ENCODE results near the gene PCK1.
"Not testable (repeated sequence)": the region's sequence is repeated elsewhere in the genome, so short reads cannot be mapped to it uniquely, and the experiment has no call there.

PCK1 gene

DNA sequence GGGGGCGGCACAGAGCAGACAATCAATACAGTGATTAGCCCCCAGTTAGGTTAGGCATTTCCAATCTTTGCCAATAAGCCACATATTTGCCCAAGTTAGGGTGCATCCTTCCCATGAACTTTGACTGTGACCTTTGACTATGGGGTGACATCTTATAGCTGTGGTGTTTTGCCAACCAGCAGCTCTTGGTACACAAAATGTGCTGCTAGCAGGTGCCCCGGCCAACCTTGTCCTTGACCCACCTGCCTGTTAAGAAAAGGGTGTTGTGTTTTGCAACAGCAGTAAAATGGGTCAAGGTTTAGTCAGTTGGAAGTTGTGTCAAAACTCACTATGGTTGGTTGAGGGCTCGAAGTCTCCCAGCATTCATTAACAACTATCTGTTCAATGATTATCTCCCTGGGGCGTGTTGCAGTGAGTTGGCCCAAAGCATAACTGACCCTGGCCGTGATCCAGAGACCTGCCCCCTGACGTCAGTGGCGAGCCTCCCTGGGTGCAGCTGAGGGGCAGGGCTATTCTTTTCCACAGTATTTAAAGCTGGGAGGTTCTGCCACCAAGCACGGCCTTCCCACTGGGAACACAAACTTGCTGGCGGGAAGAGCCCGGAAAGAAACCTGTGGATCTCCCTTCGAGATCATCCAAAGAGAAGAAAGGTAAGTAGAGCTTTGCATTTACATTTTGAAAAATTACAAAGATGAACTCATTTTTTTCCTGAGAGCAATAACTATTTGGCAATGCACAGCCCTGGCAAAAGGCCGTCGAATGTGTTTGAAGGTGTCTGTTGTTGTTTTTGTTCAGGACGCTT lies at the start of gene PCK1:
Gene PCK1 (plus strand): TSS at position 557 of the 802 bp plus-strand sequence. CDS start 302 bp downstream, outside the sequence.
- Histone ChIP-seq H3K36me3 (ENCODE audit: control insufficient read depth in 2 of 2, insufficient read depth in 2 of 2, low read length in 2 of 2) (peaks cover 36 to 38% of the 10 kb centered on the region in 2 donors), H3K9ac (ENCODE audit: low read depth in 1 of 2, low read length in 2 of 2) (peak within 1 kb of the TSS; percentile 54 to 85), H3K27me3 (ENCODE audit: control insufficient read depth in 2 of 2, insufficient read depth in 2 of 2, low read length in 2 of 2) (peaks cover 0 to 4% of the 10 kb centered on the region in 2 donors), H3K4me1 (ENCODE audit: control insufficient read depth in 2 of 2, insufficient read depth in 2 of 2, low read length in 2 of 2) (peaks cover 28 to 64% of the 10 kb centered on the region in 2 donors), H3K9me3 (ENCODE audit: control insufficient read depth in 2 of 2, low read length in 2 of 2) (no peaks in the 10 kb centered on the region), H3K27ac (ENCODE audit: low read depth in 2 of 2, low read length in 2 of 2) (peak within 1 kb of the TSS; percentile 93 to 95), H3K4me3 (ENCODE audit: low read length in 2 of 2) (peak within 1 kb of the TSS; percentile 77 to 81)

DNA sequence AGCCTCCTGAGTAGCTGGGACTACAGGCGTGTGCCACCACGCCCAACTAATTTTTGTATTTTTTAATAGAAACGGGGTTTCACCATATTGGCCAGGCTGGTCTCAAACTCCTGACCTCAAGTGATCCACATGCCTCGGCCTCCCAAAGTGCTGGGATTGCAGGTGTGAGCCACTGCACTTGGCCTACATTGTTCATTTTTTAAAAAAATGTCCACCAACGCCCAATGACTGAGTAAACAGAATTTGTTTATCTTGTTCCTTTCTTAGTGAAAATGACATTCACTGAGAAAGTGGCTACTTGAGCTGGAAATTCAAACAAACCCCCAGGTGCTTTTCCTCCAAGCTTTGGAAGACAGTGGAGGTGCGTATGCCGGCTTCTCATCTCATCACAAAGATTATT lies 49.2 kb upstream of the PCK1 start:
- not testable (repeated sequence) for H3K4me3 ChIP-seq (ENCODE audit: low read length in 2 of 2); H3K27ac ChIP-seq (ENCODE audit: low read depth in 2 of 2, low read length in 2 of 2); H3K27me3 ChIP-seq (ENCODE audit: control insufficient read depth in 2 of 2, insufficient read depth in 2 of 2, low read length in 2 of 2); H3K9ac ChIP-seq (ENCODE audit: low read depth in 1 of 2, low read length in 2 of 2); H3K36me3 ChIP-seq (ENCODE audit: control insufficient read depth in 2 of 2, insufficient read depth in 2 of 2, low read length in 2 of 2); H3K4me1 ChIP-seq (ENCODE audit: control insufficient read depth in 2 of 2, insufficient read depth in 2 of 2, low read length in 2 of 2); H3K9me3 ChIP-seq (ENCODE audit: control insufficient read depth in 2 of 2, low read length in 2 of 2)

DNA sequence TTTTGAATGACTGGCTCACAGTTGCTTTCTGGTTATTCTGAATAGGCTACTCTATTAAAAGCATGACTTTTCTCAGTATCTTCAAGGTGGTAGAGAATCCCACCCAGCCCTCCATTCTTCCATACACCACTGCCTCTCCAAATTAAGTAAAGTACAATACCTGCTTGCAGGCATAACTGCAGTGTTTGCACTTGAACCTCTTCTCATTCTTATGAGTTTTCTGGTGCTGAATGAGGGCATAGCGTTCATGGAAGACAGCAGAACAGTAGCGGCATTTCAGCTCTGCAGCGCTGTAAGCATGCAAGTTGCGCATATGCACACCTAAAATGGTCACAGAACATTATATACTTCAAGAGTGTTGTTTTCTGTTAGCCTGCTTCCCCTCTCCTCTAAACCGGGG lies 48.5 kb upstream of the PCK1 start:
- Histone ChIP-seq H3K27ac (ENCODE audit: low read depth in 2 of 2, low read length in 2 of 2) (no peak overlapping the region), H3K9ac (ENCODE audit: low read depth in 1 of 2, low read length in 2 of 2) (no peak overlapping the region), H3K4me1 (ENCODE audit: control insufficient read depth in 2 of 2, insufficient read depth in 2 of 2, low read length in 2 of 2) (peaks cover 0 to 3% of the 10 kb centered on the region in 2 donors), H3K9me3 (ENCODE audit: control insufficient read depth in 2 of 2, low read length in 2 of 2) (no peaks in the 10 kb centered on the region), H3K27me3 (ENCODE audit: control insufficient read depth in 2 of 2, insufficient read depth in 2 of 2, low read length in 2 of 2) (no peaks in the 10 kb centered on the region), H3K4me3 (ENCODE audit: low read length in 2 of 2) (no peak overlapping the region), H3K36me3 (ENCODE audit: control insufficient read depth in 2 of 2, insufficient read depth in 2 of 2, low read length in 2 of 2) (no peaks in the 10 kb centered on the region)

DNA sequence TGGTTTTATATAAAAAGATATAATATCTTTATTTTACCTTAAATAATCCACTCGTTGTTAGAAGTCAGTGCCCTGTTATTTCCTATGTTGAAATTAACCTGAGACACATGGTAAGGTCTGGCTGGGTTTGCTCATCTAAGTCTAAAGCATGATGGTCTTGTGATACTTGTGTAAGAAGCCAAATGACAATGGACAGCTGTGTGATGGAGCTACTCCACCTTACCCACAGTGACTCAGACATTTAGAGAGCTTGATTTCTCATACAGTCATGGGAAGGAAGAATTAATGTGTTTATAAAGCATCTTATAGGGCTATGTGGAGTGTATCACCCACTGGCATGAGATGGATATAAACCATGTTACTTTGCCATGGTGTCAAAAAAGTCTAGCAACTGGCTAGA lies 47.7 kb upstream of the PCK1 start:
- no peaks in the 10 kb centered on the region for H3K9me3 ChIP-seq (ENCODE audit: control insufficient read depth in 2 of 2, low read length in 2 of 2)
- H3K27ac ChIP-seq (ENCODE audit: low read depth in 2 of 2, low read length in 2 of 2), result no peak overlapping the region
- H3K9ac ChIP-seq (ENCODE audit: low read depth in 1 of 2, low read length in 2 of 2), result no peak overlapping the region
- H3K27me3 ChIP-seq (ENCODE audit: control insufficient read depth in 2 of 2, insufficient read depth in 2 of 2, low read length in 2 of 2), result no peaks in the 10 kb centered on the region
- no peaks in the 10 kb centered on the region for H3K36me3 ChIP-seq (ENCODE audit: control insufficient read depth in 2 of 2, insufficient read depth in 2 of 2, low read length in 2 of 2)
- H3K4me3 ChIP-seq (ENCODE audit: low read length in 2 of 2), result no peak overlapping the region
- H3K4me1 ChIP-seq (ENCODE audit: control insufficient read depth in 2 of 2, insufficient read depth in 2 of 2, low read length in 2 of 2), result peaks cover 0 to 3% of the 10 kb centered on the region in 2 donors

DNA sequence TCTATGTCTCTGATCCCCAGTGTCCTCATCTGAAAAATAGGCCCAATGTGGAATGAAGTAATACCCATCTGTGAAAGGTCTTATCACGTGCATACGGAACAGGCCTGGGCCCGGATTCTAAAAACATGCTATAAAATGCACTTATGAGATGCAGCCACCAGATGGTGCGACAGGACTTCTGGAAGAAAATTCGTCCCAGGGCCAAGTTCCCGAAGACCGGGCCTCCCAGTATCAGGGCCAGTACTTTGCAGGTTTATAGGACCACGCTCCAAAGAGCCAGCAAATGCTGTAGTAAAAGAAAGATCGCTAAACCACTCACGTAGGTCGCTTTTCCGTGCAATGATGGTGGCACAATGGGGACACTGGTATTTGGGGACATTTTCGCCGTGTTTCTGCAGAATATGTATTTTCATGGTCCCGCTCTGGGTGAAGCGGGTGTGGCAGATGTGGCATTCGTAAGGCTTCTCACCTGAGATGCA lies 46.6 kb upstream of the PCK1 start:
- H3K36me3 ChIP-seq (ENCODE audit: control insufficient read depth in 2 of 2, insufficient read depth in 2 of 2, low read length in 2 of 2), result no peaks in the 10 kb centered on the region
- H3K9ac ChIP-seq (ENCODE audit: low read depth in 1 of 2, low read length in 2 of 2), result no peak overlapping the region
- peaks cover 0 to 3% of the 10 kb centered on the region in 2 donors for H3K4me1 ChIP-seq (ENCODE audit: control insufficient read depth in 2 of 2, insufficient read depth in 2 of 2, low read length in 2 of 2)
- no peaks in the 10 kb centered on the region for H3K27me3 ChIP-seq (ENCODE audit: control insufficient read depth in 2 of 2, insufficient read depth in 2 of 2, low read length in 2 of 2)
- no peak overlapping the region for H3K27ac ChIP-seq (ENCODE audit: low read depth in 2 of 2, low read length in 2 of 2)
- H3K9me3 ChIP-seq (ENCODE audit: control insufficient read depth in 2 of 2, low read length in 2 of 2), result no peaks in the 10 kb centered on the region
- H3K4me3 ChIP-seq (ENCODE audit: low read length in 2 of 2), result no peak overlapping the region

DNA sequence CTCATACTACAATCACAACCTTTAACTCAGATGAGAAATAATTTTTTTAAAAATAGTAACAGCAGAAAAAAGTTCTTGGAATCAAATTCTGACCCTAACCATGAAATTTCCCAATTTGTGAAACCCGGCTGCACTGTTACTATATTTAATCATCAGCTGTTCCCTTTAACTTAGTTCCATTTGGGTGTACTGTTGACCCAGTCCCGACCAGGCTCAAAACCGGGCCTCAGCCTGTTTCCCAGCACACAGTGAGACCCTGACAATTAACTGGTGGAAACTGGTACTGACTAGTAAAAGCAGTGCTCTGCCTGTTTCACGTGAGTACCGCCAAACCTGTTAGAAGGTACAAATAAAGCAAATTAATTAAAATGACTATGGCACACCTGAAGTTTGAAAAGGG lies 43.0 kb upstream of the PCK1 start:
- H3K4me1 ChIP-seq (ENCODE audit: control insufficient read depth in 2 of 2, insufficient read depth in 2 of 2, low read length in 2 of 2), result peaks cover 0 to 8% of the 10 kb centered on the region in 2 donors
- no peak overlapping the region for H3K4me3 ChIP-seq (ENCODE audit: low read length in 2 of 2)
- H3K36me3 ChIP-seq (ENCODE audit: control insufficient read depth in 2 of 2, insufficient read depth in 2 of 2, low read length in 2 of 2), result no peaks in the 10 kb centered on the region
- no peaks in the 10 kb centered on the region for H3K9me3 ChIP-seq (ENCODE audit: control insufficient read depth in 2 of 2, low read length in 2 of 2)
- no peak overlapping the region for H3K27ac ChIP-seq (ENCODE audit: low read depth in 2 of 2, low read length in 2 of 2)
- H3K27me3 ChIP-seq (ENCODE audit: control insufficient read depth in 2 of 2, insufficient read depth in 2 of 2, low read length in 2 of 2), result no peaks in the 10 kb centered on the region
- H3K9ac ChIP-seq (ENCODE audit: low read depth in 1 of 2, low read length in 2 of 2), result no peak overlapping the region

DNA sequence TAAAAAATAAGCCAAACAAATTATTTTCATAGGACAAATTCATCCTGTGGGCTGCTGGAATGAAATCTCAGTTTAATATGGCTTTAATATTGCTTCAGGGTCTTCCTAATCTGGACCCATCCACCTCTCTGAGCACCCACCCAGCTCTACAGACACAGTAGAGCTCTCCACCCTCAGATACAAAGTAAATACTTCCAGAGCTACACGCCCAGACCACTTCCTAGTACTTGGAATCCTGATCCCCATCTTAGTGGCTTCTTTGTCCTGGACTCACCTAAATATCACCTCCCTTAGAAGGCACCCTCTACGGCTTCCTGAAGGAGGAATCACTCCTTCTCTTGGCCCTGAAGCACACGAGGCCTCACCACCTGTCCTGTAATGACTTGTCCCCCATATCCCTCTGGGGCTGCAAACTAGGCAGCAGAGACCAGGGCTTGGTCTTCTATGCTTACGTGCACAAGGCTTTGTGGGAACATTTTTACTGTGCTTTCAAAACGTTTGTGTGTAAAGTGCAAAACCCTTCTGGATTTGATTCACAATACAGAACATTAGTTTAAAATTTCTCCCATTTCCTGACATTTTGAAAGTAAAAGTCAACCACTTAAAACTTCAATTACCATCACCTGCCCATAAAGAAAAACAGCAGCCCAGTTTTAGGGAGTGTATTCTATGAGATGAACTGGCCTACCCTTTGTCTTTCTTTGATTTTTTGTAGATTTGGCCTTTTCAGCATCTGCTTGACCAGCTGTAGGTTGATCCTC lies 38.4 kb upstream of the PCK1 start:
- no peaks in the 10 kb centered on the region for H3K36me3 ChIP-seq (ENCODE audit: control insufficient read depth in 2 of 2, insufficient read depth in 2 of 2, low read length in 2 of 2)
- no peaks in the 10 kb centered on the region for H3K27me3 ChIP-seq (ENCODE audit: control insufficient read depth in 2 of 2, insufficient read depth in 2 of 2, low read length in 2 of 2)
- H3K4me3 ChIP-seq (ENCODE audit: low read length in 2 of 2), result no peak overlapping the region
- no peak overlapping the region for H3K27ac ChIP-seq (ENCODE audit: low read depth in 2 of 2, low read length in 2 of 2)
- no peak overlapping the region for H3K9ac ChIP-seq (ENCODE audit: low read depth in 1 of 2, low read length in 2 of 2)
- peaks cover 0 to 5% of the 10 kb centered on the region in 2 donors for H3K4me1 ChIP-seq (ENCODE audit: control insufficient read depth in 2 of 2, insufficient read depth in 2 of 2, low read length in 2 of 2)
- no peaks in the 10 kb centered on the region for H3K9me3 ChIP-seq (ENCODE audit: control insufficient read depth in 2 of 2, low read length in 2 of 2)

DNA sequence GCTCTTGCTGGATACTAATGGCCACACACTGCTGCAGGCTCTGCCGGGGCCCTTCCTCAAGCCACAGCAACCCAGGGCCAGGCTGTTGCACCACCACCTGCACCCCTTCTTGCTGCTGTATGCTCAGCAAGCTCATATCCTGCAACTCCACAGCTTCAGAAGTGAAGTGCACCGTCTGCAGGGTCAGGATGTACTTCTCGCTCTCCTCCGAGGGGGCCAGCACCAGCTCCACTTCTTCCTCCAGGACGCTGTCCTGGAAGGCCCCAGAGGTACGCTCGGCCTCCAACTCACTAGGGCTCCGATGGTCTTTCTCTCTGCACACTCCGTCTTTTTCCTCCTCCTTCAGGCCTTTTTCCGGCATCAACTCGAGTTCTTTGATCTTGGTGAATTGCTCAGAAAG lies 37.1 kb upstream of the PCK1 start:
- Histone ChIP-seq H3K36me3 (ENCODE audit: control insufficient read depth in 2 of 2, insufficient read depth in 2 of 2, low read length in 2 of 2) (no peaks in the 10 kb centered on the region), H3K9ac (ENCODE audit: low read depth in 1 of 2, low read length in 2 of 2) (no peak overlapping the region), H3K27me3 (ENCODE audit: control insufficient read depth in 2 of 2, insufficient read depth in 2 of 2, low read length in 2 of 2) (no peaks in the 10 kb centered on the region), H3K4me1 (ENCODE audit: control insufficient read depth in 2 of 2, insufficient read depth in 2 of 2, low read length in 2 of 2) (peaks cover 0 to 10% of the 10 kb centered on the region in 2 donors), H3K4me3 (ENCODE audit: low read length in 2 of 2) (no peak overlapping the region), H3K27ac (ENCODE audit: low read depth in 2 of 2, low read length in 2 of 2) (no peak overlapping the region), H3K9me3 (ENCODE audit: control insufficient read depth in 2 of 2, low read length in 2 of 2) (no peaks in the 10 kb centered on the region)

DNA sequence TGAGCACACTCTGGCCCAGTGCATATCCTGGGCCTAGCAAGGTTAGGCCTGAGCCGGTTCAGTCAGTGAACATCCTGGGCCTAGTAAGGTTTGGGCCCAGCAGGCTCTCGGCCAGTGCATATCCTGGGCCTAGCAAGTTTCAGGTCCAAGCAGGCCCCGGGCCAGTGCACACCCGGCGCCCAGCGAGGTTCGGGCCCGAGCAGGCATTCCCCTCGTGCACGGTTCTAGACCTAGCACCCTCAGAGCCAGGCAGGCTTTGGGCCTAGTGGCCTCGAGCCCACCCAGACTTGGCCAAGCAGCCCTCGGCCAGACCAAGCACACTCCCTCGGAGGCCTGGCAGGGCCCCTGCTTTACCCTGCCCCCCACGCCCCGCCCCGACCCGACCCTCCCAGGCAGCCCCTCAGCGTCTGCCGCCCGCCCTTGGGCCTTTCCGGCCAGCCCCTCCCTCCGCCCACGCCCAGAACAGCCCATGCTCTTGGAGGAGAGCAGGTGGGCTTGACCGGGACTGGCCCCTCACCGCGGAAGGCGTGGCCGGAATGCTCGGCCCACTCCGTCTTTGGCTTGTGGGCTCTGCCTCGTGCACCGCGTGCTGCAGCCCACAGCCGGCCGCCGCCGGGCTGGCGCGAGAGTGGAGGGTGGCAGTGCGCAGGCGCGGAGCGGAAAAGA lies 36.3 kb upstream of the PCK1 start, which contains the start of gene CTCFL:
Gene CTCFL (minus strand): TSS at position 630 of the 666 bp plus-strand sequence. CDS start 935 bp downstream, outside the sequence.
- H3K36me3 ChIP-seq (ENCODE audit: control insufficient read depth in 2 of 2, insufficient read depth in 2 of 2, low read length in 2 of 2), result no peaks in the 10 kb centered on the region
- no peaks in the 10 kb centered on the region for H3K27me3 ChIP-seq (ENCODE audit: control insufficient read depth in 2 of 2, insufficient read depth in 2 of 2, low read length in 2 of 2)
- no peak within 1 kb of the TSS for H3K27ac ChIP-seq (ENCODE audit: low read depth in 2 of 2, low read length in 2 of 2)
- no peak within 1 kb of the TSS for H3K9ac ChIP-seq (ENCODE audit: low read depth in 1 of 2, low read length in 2 of 2)
- peaks cover 2 to 17% of the 10 kb centered on the region in 2 donors for H3K4me1 ChIP-seq (ENCODE audit: control insufficient read depth in 2 of 2, insufficient read depth in 2 of 2, low read length in 2 of 2)
- no peak within 1 kb of the TSS for H3K4me3 ChIP-seq (ENCODE audit: low read length in 2 of 2)
- H3K9me3 ChIP-seq (ENCODE audit: control insufficient read depth in 2 of 2, low read length in 2 of 2), result no peaks in the 10 kb centered on the region

All from mucosa of rectum (tissue), 2 donors.